Right atrium auricular region (tissue), 2 donors: ENCODE data around the gene HSD17B1. TPM values are rescaled to one million over a fixed set of nuclear protein-coding genes. Genes with fewer than 3 reads are reported as not detected.

Experiments used
- microRNA-seq, 2 donors: library from miRNA; unstranded; fragments of <30 nt; microRNA quantifications; one replicate each; pipeline ENCODE4, GENCODE V29; 2016 to 2017; ENCODE audit warnings: borderline number of aligned reads in 2 of 2, borderline replicate concordance in 1 of 2
- total RNA-seq, 2 donors: library from RNA; depleted of rRNA; stranded (reverse); fragments of >200 nt; gene quantifications; one replicate each; pipeline ENCODE4 v1.1.0, GENCODE V29; 2016

The HSD17B1 gene
- total RNA-seq, 2 donors from 2014 or later: 0.39 to 0.78 TPM

Small RNA genes lying within 50 kb of the gene (microRNA-seq; reads per million reads assigned to microRNA genes)
- 6.4 to 9.9 reads per million in 2 donors for gene MIR5010

Other genes starting within 250 kb of the HSD17B1 start
- gene STAT3, start 164.5 kb upstream of the HSD17B1 start, total RNA-seq: 100 to 1,000 TPM; 105 to 150 TPM
- gene CAVIN1, start 129.7 kb upstream of the HSD17B1 start, total RNA-seq: 100 to 1,000 TPM; 202 to 348 TPM
- 10 to 100 TPM; 38.9 to 67.5 TPM for gene ATP6V0A1, start 94.0 kb upstream of the HSD17B1 start, total RNA-seq
- 10 to 100 TPM; 19.6 to 22.1 TPM for gene NAGLU, start 16.7 kb upstream of the HSD17B1 start, total RNA-seq
- gene COASY, start 9.2 kb downstream of the HSD17B1 start, total RNA-seq: 10 to 100 TPM; 18.1 to 19.0 TPM
- 10 to 100 TPM; 40.1 to 63.6 TPM for gene MLX, start 14.2 kb downstream of the HSD17B1 start, total RNA-seq
- 1 to 10 TPM; 1.2 to 1.6 TPM for gene PSMC3IP, start 24.8 kb downstream of the HSD17B1 start, total RNA-seq
- gene RETREG3, start 56.5 kb downstream of the HSD17B1 start, total RNA-seq: 10 to 100 TPM; 30.4 to 31.1 TPM
- 10 to 100 TPM; 28.8 to 55.9 TPM for gene TUBG1, start 56.8 kb downstream of the HSD17B1 start, total RNA-seq
- gene TUBG2, start 106.4 kb downstream of the HSD17B1 start, total RNA-seq: 10 to 100 TPM; 18.2 to 25.7 TPM
- 10 to 100 TPM; 14.5 to 26.5 TPM for gene PLEKHH3, start 124.1 kb downstream of the HSD17B1 start, total RNA-seq
- 1 to 10 TPM; 1.3 to 4.4 TPM for gene CCR10, start 128.9 kb downstream of the HSD17B1 start, total RNA-seq
- 1 to 10 TPM in 1 of 2 donors, under 1 TPM in 1; 0.96 to 2.0 TPM for gene CNTNAP1, start 129.6 kb downstream of the HSD17B1 start, total RNA-seq
- 10 to 100 TPM; 30.5 to 32.5 TPM for gene EZH1, start 192.1 kb downstream of the HSD17B1 start, total RNA-seq
- 10 to 100 TPM; 28.9 to 35.2 TPM for gene RAMP2, start 208.3 kb downstream of the HSD17B1 start, total RNA-seq
- 10 to 100 TPM; 37.9 to 39.8 TPM for gene VPS25, start 220.5 kb downstream of the HSD17B1 start, total RNA-seq
- under 1 TPM in 1 of 2 donors, not detected in 1; 0.08 TPM for gene WNK4, start 227.7 kb downstream of the HSD17B1 start, total RNA-seq
- gene COA3, start 245.8 kb downstream of the HSD17B1 start, total RNA-seq: 10 to 100 TPM; 71.6 to 77.4 TPM
- under 1 TPM in 1 of 2 donors, not detected in 1; 0.16 TPM for gene CNTD1, start 245.9 kb downstream of the HSD17B1 start, total RNA-seq